ENCODE measurements around the gene ATXN7L2.
A peak's percentile ranks its signal among the peaks of the same experiment; 100 is the strongest.

Gene ATXN7L2

GRCh38 chr1:109484519-109484975 lies 842 bp downstream of the ATXN7L2 start:
- TF ChIP-seq ZNF274 (IDR thresholded peaks at IDR 0.05; ENCODE audit: low read depth, low read length), result no peak
- peak overlapping the region; percentile 70; the same call in 1 of the 2 replicates for H3K4me3 ChIP-seq (ENCODE audit: low read length)

- no peak for TF ChIP-seq ZNF274 (IDR thresholded peaks at IDR 0.05; ENCODE audit: low read depth, low read length)
- peak overlapping the region; percentile 70; the same call in 1 of the 2 replicates for H3K4me3 ChIP-seq (ENCODE audit: low read length)
Observed at GRCh38 chr1:109485001-109485400, 1.3 kb downstream of the ATXN7L2 start.

GRCh38 chr1:109487261-109487660 lies 3.6 kb downstream of the ATXN7L2 start:
- H3K4me3 ChIP-seq (ENCODE audit: low read length), result no peak overlapping the region
- no peak for TF ChIP-seq ZNF274 (IDR thresholded peaks at IDR 0.05; ENCODE audit: low read depth, low read length)

DNA sequence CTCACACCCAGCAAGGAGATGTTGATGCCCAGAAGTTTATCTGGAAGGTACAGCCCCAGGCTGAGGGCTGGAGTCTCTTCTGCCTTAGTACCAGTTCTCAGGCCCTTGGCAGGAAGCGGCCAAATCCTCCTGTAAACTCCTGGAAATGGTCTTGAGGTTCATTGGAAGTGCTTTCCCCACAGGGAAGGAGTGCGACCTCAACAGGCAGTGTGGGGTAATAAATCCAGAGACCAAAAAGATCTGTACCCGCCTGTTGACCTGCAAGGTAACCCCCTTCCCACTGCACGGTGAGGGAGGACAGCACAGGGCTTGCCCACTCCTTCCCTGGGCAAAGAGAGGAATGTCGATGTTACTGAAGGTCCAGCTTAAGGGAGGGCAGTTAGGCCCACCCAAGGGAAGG lies 4.5 kb downstream of the ATXN7L2 start:
- no peak for TF ChIP-seq ZNF274 (IDR thresholded peaks at IDR 0.05; ENCODE audit: low read depth, low read length)
- H3K4me3 ChIP-seq (ENCODE audit: low read length), result no peak overlapping the region

DNA sequence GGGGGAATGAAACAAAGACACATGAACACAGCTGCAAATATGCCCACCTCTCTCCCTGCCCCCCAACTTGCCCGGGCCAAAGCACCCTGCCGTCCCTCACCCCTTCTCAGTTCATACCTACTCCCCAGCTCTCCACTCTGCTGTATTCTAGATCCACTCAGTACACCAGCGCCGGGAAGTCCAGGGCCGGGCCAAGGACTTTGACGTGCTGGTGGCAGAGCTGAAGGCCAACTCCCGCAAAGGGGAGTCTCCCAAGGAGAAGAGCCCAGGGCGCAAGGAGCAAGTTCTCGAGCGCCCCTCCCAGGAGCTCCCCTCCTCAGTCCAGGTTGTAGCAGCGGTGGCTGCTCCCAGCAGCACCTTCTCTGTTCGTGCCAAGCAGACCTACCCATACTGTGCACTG lies 5.0 kb downstream of the ATXN7L2 start:
- H3K4me3 ChIP-seq (ENCODE audit: low read length), result no peak overlapping the region
- no peak for TF ChIP-seq ZNF274 (IDR thresholded peaks at IDR 0.05; ENCODE audit: low read depth, low read length)

GRCh38 chr1:109490029-109490933 lies 6.6 kb downstream of the ATXN7L2 start:
- TF ChIP-seq ZNF274 (IDR thresholded peaks at IDR 0.05; ENCODE audit: low read depth, low read length), result no peak
- no peak overlapping the region for H3K4me3 ChIP-seq (ENCODE audit: low read length)

DNA sequence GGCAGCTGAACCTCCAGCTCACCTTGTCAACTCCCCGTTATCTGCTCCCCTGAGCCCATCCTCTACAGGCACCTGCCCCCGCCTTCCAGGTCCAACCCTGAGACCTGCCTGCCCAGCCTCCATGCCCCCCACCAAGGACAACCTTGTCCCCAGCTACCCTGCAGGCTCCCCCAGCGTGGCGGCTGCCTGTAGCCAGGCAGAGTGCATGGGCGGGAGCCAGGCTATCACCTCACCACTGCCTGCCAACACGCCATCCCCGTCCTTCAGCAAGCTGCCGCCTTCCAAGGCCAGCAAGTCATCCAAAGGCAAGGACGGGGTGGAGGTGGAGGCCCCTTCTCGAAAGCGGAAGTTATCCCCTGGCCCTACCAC lies 7.2 kb downstream of the ATXN7L2 start:
- no peak for TF ChIP-seq ZNF274 (IDR thresholded peaks at IDR 0.05; ENCODE audit: low read depth, low read length)
- no peak overlapping the region for H3K4me3 ChIP-seq (ENCODE audit: low read length)

- TF ChIP-seq ZNF274 (IDR thresholded peaks at IDR 0.05; ENCODE audit: low read depth, low read length), result no peak
- no peak overlapping the region for H3K4me3 ChIP-seq (ENCODE audit: low read length)
Observed at GRCh38 chr1:109491372-109491771, 7.7 kb downstream of the ATXN7L2 start.

GRCh38 chr1:109492779-109493178 lies 9.1 kb downstream of the ATXN7L2 start:
- no peak for TF ChIP-seq ZNF274 (IDR thresholded peaks at IDR 0.05; ENCODE audit: low read depth, low read length)
- H3K4me3 ChIP-seq (ENCODE audit: low read length), result no peak overlapping the region

DNA sequence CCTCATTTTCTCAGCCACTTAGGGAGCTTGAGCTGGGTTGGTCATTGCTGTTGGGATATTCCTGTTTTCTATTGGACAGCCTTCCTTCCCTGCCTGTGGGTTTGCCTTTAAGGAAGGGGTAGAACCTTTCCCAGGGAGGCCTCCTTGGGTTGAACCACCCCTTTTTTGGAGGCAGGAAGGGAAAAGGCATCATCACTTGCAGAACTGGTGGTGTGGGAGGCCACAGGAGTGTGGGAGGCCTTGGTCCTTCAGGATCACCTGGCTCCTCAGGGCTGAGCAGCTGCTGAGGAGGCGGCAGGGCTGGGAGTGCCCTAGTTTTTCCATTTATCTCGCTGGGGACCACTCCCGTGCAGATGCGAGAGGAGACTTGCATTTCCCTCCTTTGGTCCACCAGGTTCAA lies 9.5 kb downstream of the ATXN7L2 start:
- H3K4me3 ChIP-seq (ENCODE audit: low read length), result no peak overlapping the region
- no peak for TF ChIP-seq ZNF274 (IDR thresholded peaks at IDR 0.05; ENCODE audit: low read depth, low read length)

DNA sequence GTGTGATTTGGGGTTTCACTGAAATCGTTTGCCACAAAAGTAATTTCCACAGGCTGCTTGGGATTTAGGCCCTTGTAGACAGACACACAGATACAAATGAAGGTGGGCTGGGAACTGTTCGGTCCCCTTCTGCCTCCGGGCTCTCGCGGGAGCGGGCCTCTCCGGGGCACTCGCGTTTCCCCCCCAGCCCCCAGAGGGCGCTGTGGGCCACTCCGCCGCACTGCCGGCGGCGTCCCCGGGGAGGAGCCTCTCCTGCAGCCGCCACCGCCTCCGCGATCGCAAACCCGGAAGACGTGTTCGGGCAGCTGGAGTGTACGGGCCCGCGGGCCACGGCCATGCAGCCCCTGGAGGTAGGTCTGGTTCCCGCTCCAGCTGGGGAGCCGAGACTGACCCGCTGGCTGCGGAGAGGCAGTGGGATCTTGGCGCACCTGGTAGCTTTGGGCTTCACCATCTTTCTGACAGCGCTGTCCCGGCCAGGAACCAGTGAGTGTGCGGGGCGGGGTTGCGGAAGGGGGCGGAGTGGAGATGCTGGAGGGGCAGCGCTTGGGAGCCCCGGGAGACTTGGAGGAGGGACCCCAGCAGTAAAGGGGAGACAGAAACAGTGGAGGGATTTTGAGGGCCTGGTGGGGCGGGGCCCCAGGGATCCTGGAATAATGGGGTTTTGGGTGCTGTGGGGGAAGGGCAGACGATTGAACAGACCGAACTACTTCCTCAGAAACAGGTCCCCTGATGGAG lies 10.3 kb downstream of the ATXN7L2 start, which contains the start of gene CYB561D1:
TSS of gene CYB561D1 (plus strand) at position 290 of the 735 bp plus-strand sequence. CDS start at position 336, 46 bp downstream.
- no peak for TF ChIP-seq ZNF274 (IDR thresholded peaks at IDR 0.05; ENCODE audit: low read depth, low read length)
- peak within 1 kb of the TSS; percentile 73 for H3K4me3 ChIP-seq (ENCODE audit: low read length)

DNA sequence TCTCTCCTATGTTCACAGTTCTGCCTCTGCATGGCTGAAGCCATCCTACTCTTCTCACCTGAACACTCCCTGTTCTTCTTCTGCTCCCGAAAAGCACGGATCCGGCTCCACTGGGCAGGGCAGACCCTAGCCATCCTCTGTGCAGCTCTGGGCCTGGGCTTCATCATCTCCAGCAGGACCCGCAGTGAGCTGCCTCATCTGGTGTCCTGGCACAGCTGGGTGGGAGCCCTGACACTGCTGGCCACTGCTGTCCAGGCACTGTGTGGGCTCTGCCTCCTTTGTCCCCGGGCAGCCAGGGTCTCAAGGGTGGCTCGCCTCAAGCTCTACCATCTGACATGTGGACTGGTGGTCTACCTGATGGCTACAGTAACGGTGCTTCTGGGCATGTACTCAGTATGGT lies 12.0 kb downstream of the ATXN7L2 start:
- no peak overlapping the region for H3K4me3 ChIP-seq (ENCODE audit: low read length)
- no peak for TF ChIP-seq ZNF274 (IDR thresholded peaks at IDR 0.05; ENCODE audit: low read depth, low read length)

DNA sequence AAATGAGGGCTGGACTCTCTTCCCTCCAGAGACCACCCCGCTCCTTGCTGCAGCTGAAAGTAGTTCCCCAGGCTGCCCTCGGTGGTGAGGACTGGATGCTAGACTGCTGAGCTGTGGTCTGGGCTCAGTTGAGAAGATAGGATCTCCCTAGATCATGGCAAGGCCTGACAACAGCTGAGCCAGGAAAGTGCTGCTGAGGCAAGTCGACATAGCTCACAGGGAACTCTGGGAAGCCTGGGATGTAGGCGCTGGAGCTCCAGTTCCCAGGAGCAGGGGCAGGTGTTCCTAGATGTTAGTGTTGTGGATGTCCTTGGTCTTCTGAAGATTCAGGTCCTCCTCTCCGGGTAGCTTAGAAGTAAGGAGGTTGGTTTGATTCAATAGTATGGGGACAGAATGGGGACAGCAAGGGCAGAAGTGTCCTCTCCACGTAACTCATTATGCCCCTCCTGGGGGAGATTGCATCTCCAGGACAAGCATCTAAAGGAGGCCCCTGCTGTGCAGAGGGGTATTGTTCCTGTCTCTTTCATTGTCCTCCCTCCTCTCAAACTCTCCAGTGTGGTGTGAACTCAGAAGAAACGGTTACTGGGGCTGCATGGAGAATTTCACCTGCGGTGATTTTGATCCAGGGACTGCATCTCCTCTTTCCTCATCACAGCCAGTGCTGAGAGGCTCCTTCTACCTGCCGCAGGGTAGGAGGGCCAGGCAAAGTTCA lies 13.9 kb downstream of the ATXN7L2 start:
- no peak overlapping the region for H3K4me3 ChIP-seq (ENCODE audit: low read length)
- no peak for TF ChIP-seq ZNF274 (IDR thresholded peaks at IDR 0.05; ENCODE audit: low read depth, low read length)

DNA sequence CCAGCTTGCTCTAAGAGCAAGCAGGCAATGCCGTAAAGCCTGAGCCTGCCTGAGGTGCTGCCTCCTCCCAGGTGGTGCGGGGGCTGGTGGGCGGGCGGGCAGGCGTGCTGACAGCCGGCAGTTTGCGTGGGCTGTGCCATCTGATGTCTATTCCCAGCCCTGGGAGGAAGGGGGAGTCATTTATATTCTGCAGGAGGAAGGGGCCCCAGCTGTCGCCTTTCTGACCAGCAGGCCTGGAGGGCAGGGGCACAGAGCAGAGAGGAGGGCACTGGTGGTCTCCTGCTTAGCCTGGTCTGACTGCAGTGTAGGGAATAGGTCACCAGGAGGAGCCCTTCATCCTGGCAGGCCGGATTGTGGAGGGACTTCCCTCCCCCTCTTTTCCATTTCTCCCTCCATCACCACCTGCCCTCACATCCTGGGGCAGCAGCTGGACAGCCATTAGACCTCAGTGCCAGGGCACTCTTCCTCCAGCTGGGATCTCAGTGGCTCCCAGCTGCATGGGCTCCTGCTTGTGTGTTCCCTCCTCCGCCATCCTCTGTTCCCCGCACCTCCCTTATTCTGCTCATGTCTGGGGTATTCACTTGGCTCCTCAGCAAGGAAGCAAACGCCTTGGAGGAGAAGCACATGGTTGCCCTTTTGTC lies 14.6 kb downstream of the ATXN7L2 start:
- TF ChIP-seq ZNF274 (IDR thresholded peaks at IDR 0.05; ENCODE audit: low read depth, low read length), result no peak
- no peak overlapping the region for H3K4me3 ChIP-seq (ENCODE audit: low read length)
